Bronchial epithelial cell (primary cell): Measurements from ENCODE around the gene MRE11. TPM values are rescaled to one million over a fixed set of nuclear protein-coding genes. Genes with fewer than 3 reads are reported as not detected.
"Not testable (repeated sequence)": the region's sequence is repeated elsewhere in the genome, so short reads cannot be mapped to it uniquely, and the experiment has no call there.

Experiments used
- DNase-seq: peaks from one replicate; pipeline ENCODE4 v3.0.0-alpha.2; 2010; ENCODE audit warnings: low read depth
- FAIRE-seq: peaks from 2 replicates; lab custom pipeline; 2011; peaks lifted over from hg19 to GRCh38; lab: Jason Lieb, UNC
- H3K27me3 ChIP-seq: 2 replicates; pipeline ENCODE4 v1.5.1; 2011; ENCODE audit warnings: low read length; ENCODE audit not compliant: control insufficient read depth, insufficient read depth
- H3K36me3 ChIP-seq: 2 replicates; pipeline ENCODE4 v1.5.1; 2011; ENCODE audit warnings: low read length; ENCODE audit not compliant: control insufficient read depth, insufficient read depth
- H3K4me3 ChIP-seq: 2 replicates; pipeline ENCODE4 v1.5.1; 2011; ENCODE audit warnings: mild to moderate bottlenecking, low read depth, low read length, control low read depth
- total RNA-seq: library from RNA; depleted of rRNA; stranded (reverse); fragments of >200 nt; gene quantifications from 2 replicates; pipeline ENCODE4 v1.2.1, GENCODE V29; 2014
- TF ChIP-seq, protein P1 (sequence below): IDR thresholded peaks from 2 replicates; pipeline ENCODE4 v1.5.1; 2011; ENCODE audit warnings: mild to moderate bottlenecking, moderate library complexity, low read length, control low read depth, inconsistent platforms; ENCODE audit not compliant: insufficient read depth, severe bottlenecking

MRE11 gene
- total RNA-seq, 1 donor from 2014 or later: 9.7 TPM

DNA sequence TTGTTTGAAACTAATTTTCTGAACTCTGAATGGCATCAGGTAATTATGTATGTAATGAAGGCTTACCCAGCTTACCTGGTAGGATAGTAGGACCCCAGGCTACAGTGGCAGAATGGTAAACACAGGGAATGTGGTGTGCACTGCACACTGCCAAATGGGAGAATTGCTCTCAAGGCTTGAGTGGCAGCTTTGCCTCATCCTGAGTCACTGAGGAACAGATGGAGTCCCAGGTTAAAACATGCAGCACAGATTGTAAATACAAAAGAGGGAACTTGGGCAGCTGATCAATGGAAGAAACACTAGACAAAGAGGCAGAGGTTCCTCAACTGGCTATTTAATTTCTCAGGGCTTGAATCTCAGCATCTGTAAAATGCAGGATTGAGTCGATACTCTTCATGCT is 116.8 kb downstream of the MRE11 start:
- Histone ChIP-seq H3K4me3 (no peak overlapping the region), H3K27me3 (no peaks in the 10 kb centered on the region), H3K36me3 (no peaks in the 10 kb centered on the region)
- TF ChIP-seq, protein P1, sequence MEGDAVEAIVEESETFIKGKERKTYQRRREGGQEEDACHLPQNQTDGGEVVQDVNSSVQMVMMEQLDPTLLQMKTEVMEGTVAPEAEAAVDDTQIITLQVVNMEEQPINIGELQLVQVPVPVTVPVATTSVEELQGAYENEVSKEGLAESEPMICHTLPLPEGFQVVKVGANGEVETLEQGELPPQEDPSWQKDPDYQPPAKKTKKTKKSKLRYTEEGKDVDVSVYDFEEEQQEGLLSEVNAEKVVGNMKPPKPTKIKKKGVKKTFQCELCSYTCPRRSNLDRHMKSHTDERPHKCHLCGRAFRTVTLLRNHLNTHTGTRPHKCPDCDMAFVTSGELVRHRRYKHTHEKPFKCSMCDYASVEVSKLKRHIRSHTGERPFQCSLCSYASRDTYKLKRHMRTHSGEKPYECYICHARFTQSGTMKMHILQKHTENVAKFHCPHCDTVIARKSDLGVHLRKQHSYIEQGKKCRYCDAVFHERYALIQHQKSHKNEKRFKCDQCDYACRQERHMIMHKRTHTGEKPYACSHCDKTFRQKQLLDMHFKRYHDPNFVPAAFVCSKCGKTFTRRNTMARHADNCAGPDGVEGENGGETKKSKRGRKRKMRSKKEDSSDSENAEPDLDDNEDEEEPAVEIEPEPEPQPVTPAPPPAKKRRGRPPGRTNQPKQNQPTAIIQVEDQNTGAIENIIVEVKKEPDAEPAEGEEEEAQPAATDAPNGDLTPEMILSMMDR: no peak
- FAIRE-seq (no peak), DNase-seq (peak; percentile 22)

DNA sequence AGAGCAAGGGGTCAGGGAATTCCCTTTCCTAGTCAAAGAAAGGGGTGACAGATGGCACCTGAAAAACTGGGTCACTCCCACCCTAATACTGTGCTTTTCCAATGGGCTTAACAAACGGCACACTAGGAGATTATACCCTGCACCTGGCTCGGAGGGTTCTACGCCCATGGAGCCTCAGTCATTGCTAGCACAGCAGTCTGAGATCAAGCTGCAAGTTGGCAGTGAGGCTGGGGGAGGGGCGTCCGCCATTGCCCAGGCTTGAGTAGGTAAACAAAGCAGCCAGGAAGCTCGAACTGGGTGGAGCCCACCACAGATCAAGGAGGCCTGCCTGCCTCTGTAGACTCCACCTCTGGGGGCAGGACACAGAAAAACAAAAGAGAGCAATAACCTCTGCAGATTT is 123.1 kb downstream of the MRE11 start:
- H3K27me3 ChIP-seq, FAIRE-seq: not testable (repeated sequence)

More for the DNA sequence above, 123.1 kb downstream of the MRE11 start:
- DNase-seq, H3K36me3 ChIP-seq, H3K4me3 ChIP-seq: not testable (repeated sequence)

Other genes starting within 250 kb of the MRE11 start
- not detected in 2 replicates for gene IZUMO1R, start 189.3 kb downstream of the MRE11 start, total RNA-seq
- gene GPR83, start 92.4 kb downstream of the MRE11 start, total RNA-seq: under 0.01 TPM in 2 replicates
- gene ANKRD49, start 140 bp upstream of the MRE11 start, total RNA-seq: 17.1 and 20.5 TPM in 2 replicates
- gene C11orf97, start 18.6 kb upstream of the MRE11 start, total RNA-seq: not detected in 2 replicates
- gene FUT4, start 50.1 kb upstream of the MRE11 start, total RNA-seq: 1.0 and 1.8 TPM in 2 replicates
- gene PIWIL4, start 73.5 kb upstream of the MRE11 start, total RNA-seq: 0.38 and 0.79 TPM in 2 replicates